Neural cell (in vitro differentiated cells): ENCODE results near the gene MAGEA1. TPM values are rescaled to one million over a fixed set of nuclear protein-coding genes. Genes with fewer than 3 reads are reported as not detected.
"Not testable (repeated sequence)": the region's sequence is repeated elsewhere in the genome, so short reads cannot be mapped to it uniquely, and the experiment has no call there.

ENCODE experiments used
- H2AFZ ChIP-seq: fragments of 200-600, 300-800 bp; sonication (generic), shearing (Covaris generic); 2 replicates; pipeline ENCODE4 v1.6.0; 2014; ENCODE audit warnings: low read depth, mild to moderate bottlenecking, antibody characterized with exemption, low read length, moderate library complexity
- H3F3A ChIP-seq: fragments of 200-600 bp; shearing (Covaris generic); 2 replicates; pipeline ENCODE4 v1.6.1; 2016; ENCODE audit warnings: mild to moderate bottlenecking, moderate library complexity, mixed read lengths, antibody characterized with exemption, low read length; ENCODE audit not compliant: insufficient read depth, poor library complexity, severe bottlenecking
- H3K27ac ChIP-seq: fragments of 200-600, 300-800 bp; sonication (generic), shearing (Covaris generic); 2 replicates; pipeline ENCODE4 v1.5.1; 2014; ENCODE audit warnings: mild to moderate bottlenecking, low read length, moderate library complexity
- H3K27me3 ChIP-seq: fragments of 300-800, 200-600 bp; sonication (generic), shearing (Covaris generic); 2 replicates; pipeline ENCODE4 v1.6.0; 2014; ENCODE audit warnings: mild to moderate bottlenecking, low read depth, low read length, moderate library complexity; ENCODE audit not compliant: insufficient read depth
- H3K36me3 ChIP-seq: fragments of 300-800, 200-600 bp; sonication (generic), shearing (Covaris generic); 2 replicates; pipeline ENCODE4 v1.5.1; 2014; ENCODE audit warnings: mild to moderate bottlenecking, antibody characterized with exemption, low read length, moderate library complexity; ENCODE audit not compliant: insufficient read depth
- H3K4me2 ChIP-seq: fragments of 300-800, 200-600 bp; sonication (generic), shearing (Covaris generic); 2 replicates; pipeline ENCODE4 v1.6.0; 2014; ENCODE audit warnings: mild to moderate bottlenecking, low read length
- H3K4me3 ChIP-seq: fragments of 300-800, 200-600 bp; sonication (generic), shearing (Covaris generic); 2 replicates; pipeline ENCODE4 v1.5.1; 2014; ENCODE audit warnings: mild to moderate bottlenecking, low read length, moderate library complexity
- H3K79me2 ChIP-seq: fragments of 200-600 bp; shearing (Covaris generic); replicated peaks from 2 replicates; pipeline ENCODE4 v1.6.0; 2014; ENCODE audit warnings: mild to moderate bottlenecking, low read length, moderate library complexity; ENCODE audit not compliant: insufficient read depth
- H3K9ac ChIP-seq: fragments of 300-800, 200-600 bp; sonication (generic), shearing (Covaris generic); 2 replicates; pipeline ENCODE4 v1.6.1; 2016; ENCODE audit warnings: mild to moderate bottlenecking, low read length, mixed read lengths
- H3K9me2 ChIP-seq: fragments of 200-600 bp; shearing (Covaris generic); 2 replicates; pipeline ENCODE4 v1.6.1; 2016; ENCODE audit warnings: mild to moderate bottlenecking, low read length, mixed read lengths; ENCODE audit not compliant: insufficient read depth
- H3K9me3 ChIP-seq: fragments of 200-600, 300-800 bp; sonication (generic), shearing (Covaris generic); 2 replicates; pipeline ENCODE4 v1.6.1; 2016; ENCODE audit warnings: mild to moderate bottlenecking, mixed run types, low read length, moderate library complexity, mixed read lengths
- H4K20me1 ChIP-seq: fragments of 200-600 bp; shearing (Covaris generic); 2 replicates; pipeline ENCODE4 v1.6.1; 2016; ENCODE audit warnings: mild to moderate bottlenecking, mixed run types; ENCODE audit not compliant: insufficient read depth
- EP300 ChIP-seq: fragments of 450-650 bp; conservative IDR thresholded peaks from 2 replicates; pipeline ENCODE4 v1.6.1; 2014; ENCODE audit warnings: antibody characterized with exemption, mild to moderate bottlenecking, moderate library complexity; ENCODE audit not compliant: poor library complexity, severe bottlenecking
- EZH2 ChIP-seq: fragments of 200-600, 300-800 bp; shearing (Covaris generic), sonication (generic); IDR thresholded peaks from 2 replicates; pipeline ENCODE4 v1.6.1; 2014; ENCODE audit warnings: antibody characterized with exemption, low read length, borderline replicate concordance, mild to moderate bottlenecking; ENCODE audit not compliant: insufficient read depth, poor library complexity, severe bottlenecking
- MXI1 ChIP-seq: fragments of 450-650 bp; conservative IDR thresholded peaks from 2 replicates; pipeline ENCODE4 v1.6.1; 2014; ENCODE audit warnings: antibody characterized with exemption, mild to moderate bottlenecking; ENCODE audit not compliant: poor library complexity, severe bottlenecking
- POLR2AphosphoS5 ChIP-seq: IDR thresholded peaks from 2 replicates; pipeline ENCODE4 v1.6.1; 2012
- RAD21 ChIP-seq: fragments of 450-650 bp; conservative IDR thresholded peaks from 2 replicates; pipeline ENCODE4 v1.6.1; 2014; ENCODE audit warnings: antibody characterized with exemption, mild to moderate bottlenecking, moderate library complexity
- SMC3 ChIP-seq: fragments of 450-650 bp; conservative IDR thresholded peaks from 2 replicates; pipeline ENCODE4 v1.6.1; 2014; ENCODE audit warnings: antibody characterized with exemption, mild to moderate bottlenecking, moderate library complexity; ENCODE audit not compliant: poor library complexity
- TAF1 ChIP-seq: IDR thresholded peaks from 2 replicates; pipeline ENCODE4 v1.6.1; 2012; ENCODE audit warnings: low read depth
- polyA minus RNA-seq: library from RNA; depleted of rRNA, polyadenylated mRNA; stranded (reverse); fragments of >200 nt; gene quantifications from 2 replicates; pipeline ENCODE4 v1.2.3, GENCODE V29; 2014
- polyA plus RNA-seq: library from polyadenylated mRNA; depleted of rRNA; stranded (reverse); fragments of >200 nt; gene quantifications from 2 replicates; pipeline ENCODE4 v1.2.3, GENCODE V29; 2014
- TF ChIP-seq, protein P1 (sequence below): fragments of 450-650 bp; IDR thresholded peaks from 2 replicates; pipeline ENCODE4 v1.5.1; 2014; ENCODE audit warnings: antibody characterized with exemption, mild to moderate bottlenecking, moderate library complexity; ENCODE audit not compliant: poor library complexity, severe bottlenecking
- TF ChIP-seq, protein P2 (sequence below): IDR thresholded peaks from 2 replicates; pipeline ENCODE4 v1.6.1; 2012; ENCODE audit warnings: borderline replicate concordance

MAGEA1 gene, protein sequence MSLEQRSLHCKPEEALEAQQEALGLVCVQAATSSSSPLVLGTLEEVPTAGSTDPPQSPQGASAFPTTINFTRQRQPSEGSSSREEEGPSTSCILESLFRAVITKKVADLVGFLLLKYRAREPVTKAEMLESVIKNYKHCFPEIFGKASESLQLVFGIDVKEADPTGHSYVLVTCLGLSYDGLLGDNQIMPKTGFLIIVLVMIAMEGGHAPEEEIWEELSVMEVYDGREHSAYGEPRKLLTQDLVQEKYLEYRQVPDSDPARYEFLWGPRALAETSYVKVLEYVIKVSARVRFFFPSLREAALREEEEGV
- polyA plus RNA-seq (not detected in 2 replicates), polyA minus RNA-seq (not detected in 2 replicates)

DNA sequence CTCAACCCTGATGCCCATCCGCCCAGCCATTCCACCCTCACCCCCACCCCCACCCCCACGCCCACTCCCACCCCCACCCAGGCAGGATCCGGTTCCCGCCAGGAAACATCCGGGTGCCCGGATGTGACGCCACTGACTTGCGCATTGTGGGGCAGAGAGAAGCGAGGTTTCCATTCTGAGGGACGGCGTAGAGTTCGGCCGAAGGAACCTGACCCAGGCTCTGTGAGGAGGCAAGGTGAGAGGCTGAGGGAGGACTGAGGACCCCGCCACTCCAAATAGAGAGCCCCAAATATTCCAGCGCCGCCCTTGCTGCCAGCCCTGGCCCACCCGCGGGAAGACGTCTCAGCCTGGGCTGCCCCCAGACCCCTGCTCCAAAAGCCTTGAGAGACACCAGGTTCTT is at the start of gene MAGEA1:
Gene MAGEA1, plus strand, starts transcription at position 154 of the 400 bp plus-strand sequence. CDS start 3,106 bp downstream, outside the sequence.
- Histone ChIP-seq H3K9me2 (no peaks in the 10 kb centered on the region), H2AFZ (no peak within 1 kb of the TSS), H3K4me2 (no peak within 1 kb of the TSS), H3K79me2 (no peaks in the 10 kb centered on the region), H3K27me3 (no peaks in the 10 kb centered on the region), H3K4me3 (no peak within 1 kb of the TSS), H3F3A (no peaks in the 10 kb centered on the region), H4K20me1 (no peaks in the 10 kb centered on the region), H3K9me3 (no peaks in the 10 kb centered on the region), H3K27ac (no peak within 1 kb of the TSS), H3K9ac (no peak within 1 kb of the TSS), H3K36me3 (no peaks in the 10 kb centered on the region)
- TF ChIP-seq SMC3 (no peak), TAF1 (no peak), MXI1 (no peak), EZH2 (no peak), EP300 (no peak), RAD21 (no peak), POLR2AphosphoS5 (no peak)
- TF ChIP-seq, protein P1, sequence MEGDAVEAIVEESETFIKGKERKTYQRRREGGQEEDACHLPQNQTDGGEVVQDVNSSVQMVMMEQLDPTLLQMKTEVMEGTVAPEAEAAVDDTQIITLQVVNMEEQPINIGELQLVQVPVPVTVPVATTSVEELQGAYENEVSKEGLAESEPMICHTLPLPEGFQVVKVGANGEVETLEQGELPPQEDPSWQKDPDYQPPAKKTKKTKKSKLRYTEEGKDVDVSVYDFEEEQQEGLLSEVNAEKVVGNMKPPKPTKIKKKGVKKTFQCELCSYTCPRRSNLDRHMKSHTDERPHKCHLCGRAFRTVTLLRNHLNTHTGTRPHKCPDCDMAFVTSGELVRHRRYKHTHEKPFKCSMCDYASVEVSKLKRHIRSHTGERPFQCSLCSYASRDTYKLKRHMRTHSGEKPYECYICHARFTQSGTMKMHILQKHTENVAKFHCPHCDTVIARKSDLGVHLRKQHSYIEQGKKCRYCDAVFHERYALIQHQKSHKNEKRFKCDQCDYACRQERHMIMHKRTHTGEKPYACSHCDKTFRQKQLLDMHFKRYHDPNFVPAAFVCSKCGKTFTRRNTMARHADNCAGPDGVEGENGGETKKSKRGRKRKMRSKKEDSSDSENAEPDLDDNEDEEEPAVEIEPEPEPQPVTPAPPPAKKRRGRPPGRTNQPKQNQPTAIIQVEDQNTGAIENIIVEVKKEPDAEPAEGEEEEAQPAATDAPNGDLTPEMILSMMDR = no peak
- TF ChIP-seq, protein P2, sequence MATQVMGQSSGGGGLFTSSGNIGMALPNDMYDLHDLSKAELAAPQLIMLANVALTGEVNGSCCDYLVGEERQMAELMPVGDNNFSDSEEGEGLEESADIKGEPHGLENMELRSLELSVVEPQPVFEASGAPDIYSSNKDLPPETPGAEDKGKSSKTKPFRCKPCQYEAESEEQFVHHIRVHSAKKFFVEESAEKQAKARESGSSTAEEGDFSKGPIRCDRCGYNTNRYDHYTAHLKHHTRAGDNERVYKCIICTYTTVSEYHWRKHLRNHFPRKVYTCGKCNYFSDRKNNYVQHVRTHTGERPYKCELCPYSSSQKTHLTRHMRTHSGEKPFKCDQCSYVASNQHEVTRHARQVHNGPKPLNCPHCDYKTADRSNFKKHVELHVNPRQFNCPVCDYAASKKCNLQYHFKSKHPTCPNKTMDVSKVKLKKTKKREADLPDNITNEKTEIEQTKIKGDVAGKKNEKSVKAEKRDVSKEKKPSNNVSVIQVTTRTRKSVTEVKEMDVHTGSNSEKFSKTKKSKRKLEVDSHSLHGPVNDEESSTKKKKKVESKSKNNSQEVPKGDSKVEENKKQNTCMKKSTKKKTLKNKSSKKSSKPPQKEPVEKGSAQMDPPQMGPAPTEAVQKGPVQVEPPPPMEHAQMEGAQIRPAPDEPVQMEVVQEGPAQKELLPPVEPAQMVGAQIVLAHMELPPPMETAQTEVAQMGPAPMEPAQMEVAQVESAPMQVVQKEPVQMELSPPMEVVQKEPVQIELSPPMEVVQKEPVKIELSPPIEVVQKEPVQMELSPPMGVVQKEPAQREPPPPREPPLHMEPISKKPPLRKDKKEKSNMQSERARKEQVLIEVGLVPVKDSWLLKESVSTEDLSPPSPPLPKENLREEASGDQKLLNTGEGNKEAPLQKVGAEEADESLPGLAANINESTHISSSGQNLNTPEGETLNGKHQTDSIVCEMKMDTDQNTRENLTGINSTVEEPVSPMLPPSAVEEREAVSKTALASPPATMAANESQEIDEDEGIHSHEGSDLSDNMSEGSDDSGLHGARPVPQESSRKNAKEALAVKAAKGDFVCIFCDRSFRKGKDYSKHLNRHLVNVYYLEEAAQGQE = no peak

DNA sequence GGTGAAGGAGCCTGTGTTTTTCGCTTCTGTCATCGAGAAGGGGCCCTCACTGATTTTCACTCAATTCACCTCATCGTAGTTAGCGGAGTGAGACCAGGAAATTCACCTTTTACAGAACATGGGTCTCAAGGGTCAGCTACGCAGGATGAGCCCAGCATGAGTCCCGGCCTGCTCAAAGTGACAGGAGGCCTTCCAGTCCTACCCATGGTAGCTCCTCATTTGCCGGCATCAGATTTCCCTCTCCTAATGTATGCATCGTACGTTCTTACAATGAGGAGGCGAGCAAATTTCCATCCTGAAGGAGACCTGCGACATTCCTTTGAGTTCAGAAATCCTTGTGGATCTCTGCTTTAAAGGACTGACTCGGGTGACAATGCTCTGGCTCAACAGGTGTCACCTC is 46.2 kb upstream of the MAGEA1 start:
- H2AFZ ChIP-seq, H3F3A ChIP-seq, H3K9me2 ChIP-seq, H3K4me3 ChIP-seq, H3K27me3 ChIP-seq, H3K9me3 ChIP-seq, H3K4me2 ChIP-seq, H4K20me1 ChIP-seq, H3K36me3 ChIP-seq, H3K9ac ChIP-seq, H3K79me2 ChIP-seq, H3K27ac ChIP-seq: not testable (repeated sequence)

GRCh38 chrX:153139074-153139473 is 40.0 kb upstream of the MAGEA1 start:
- not testable (repeated sequence) for H4K20me1 ChIP-seq, H3K9ac ChIP-seq, H3K9me3 ChIP-seq, H3K27ac ChIP-seq, H3K36me3 ChIP-seq, H3F3A ChIP-seq, H3K79me2 ChIP-seq, H3K4me2 ChIP-seq, H3K4me3 ChIP-seq, H3K27me3 ChIP-seq, H2AFZ ChIP-seq, H3K9me2 ChIP-seq

- H3K27ac ChIP-seq, H2AFZ ChIP-seq, H3K79me2 ChIP-seq, H3F3A ChIP-seq, H3K9me2 ChIP-seq, H3K36me3 ChIP-seq, H3K9me3 ChIP-seq, H3K9ac ChIP-seq, H3K27me3 ChIP-seq, H3K4me2 ChIP-seq, H3K4me3 ChIP-seq, H4K20me1 ChIP-seq: not testable (repeated sequence)
These were observed 32.8 kb upstream of the MAGEA1 start for GRCh38 chrX:153146288-153146687.
